GM12878 (cell line): Measurements from ENCODE around the gene FAM53B. TPM values are rescaled to one million over a fixed set of nuclear protein-coding genes. Genes with fewer than 3 reads are reported as not detected.

Source experiments
- BHLHE40 ChIP-seq, 2 experiments: fragments of 450-650 bp in 1 of 2; IDR thresholded peaks; 2 replicates each; pipeline ENCODE4 v1.6.1; 2011 to 2017; ENCODE audit warnings: low read depth in 2 of 2, borderline replicate concordance in 1 of 2, improper control_type of control experiment in 1 of 2, low read length in 1 of 2, mild to moderate bottlenecking in 1 of 2
- CEBPB ChIP-seq, 2 experiments: fragments of 150-350 bp in 1 of 2; IDR thresholded peaks; 2 replicates each; pipeline ENCODE4 v1.6.1; 2012 to 2014; ENCODE audit warnings: low read depth in 2 of 2, low read length in 2 of 2, borderline replicate concordance in 1 of 2, inconsistent platforms in 1 of 2
- CREM ChIP-seq: IDR thresholded peaks from 2 replicates; pipeline ENCODE4 v1.6.1; 2014; ENCODE audit warnings: antibody characterized with exemption, low read depth
- CTCF ChIP-seq, 3 experiments: IDR thresholded peaks in 2 of 3; conservative IDR thresholded peaks in 1 of 3; 2 replicates each; pipeline ENCODE4 v1.5.1; 2011; ENCODE audit warnings: low read depth in 3 of 3, low read length in 3 of 3, mild to moderate bottlenecking in 3 of 3, control low read depth in 2 of 3, moderate library complexity in 2 of 3, inconsistent platforms in 1 of 3, mixed read lengths in 1 of 3; ENCODE audit not compliant: control insufficient read depth in 2 of 3, insufficient read depth in 1 of 3; ENCODE audit errors: extremely low read depth in 1 of 3
- E4F1 ChIP-seq: fragments of 450-650 bp; IDR thresholded peaks from 2 replicates; pipeline ENCODE4 v1.6.1; 2018; ENCODE audit warnings: borderline replicate concordance, mild to moderate bottlenecking; ENCODE audit not compliant: partially characterized antibody
- IKZF1 ChIP-seq: fragments of 450-650 bp; conservative IDR thresholded peaks from 2 replicates; pipeline ENCODE4 v1.6.1; 2017; ENCODE audit warnings: antibody characterized with exemption, mild to moderate bottlenecking
- KLF5 ChIP-seq: fragments of 450-650 bp; IDR thresholded peaks from 2 replicates; pipeline ENCODE4 v1.6.1; 2014; ENCODE audit warnings: mild to moderate bottlenecking; ENCODE audit not compliant: partially characterized antibody
- LARP7 ChIP-seq: fragments of 450-650 bp; IDR thresholded peaks from 2 replicates; pipeline ENCODE4 v1.6.1; 2017; ENCODE audit warnings: mild to moderate bottlenecking
- MAX ChIP-seq: IDR thresholded peaks from 2 replicates; pipeline ENCODE4 v1.6.1; 2012; ENCODE audit warnings: low read depth, low read length, improper control_type of control experiment
- MEF2A ChIP-seq: IDR thresholded peaks from 2 replicates; pipeline ENCODE4 v1.6.1; 2011; ENCODE audit warnings: low read depth, mild to moderate bottlenecking, low read length, moderate library complexity; ENCODE audit not compliant: insufficient read depth
- NFXL1 ChIP-seq: fragments of 450-650 bp; IDR thresholded peaks from 2 replicates; pipeline ENCODE4 v1.6.1; 2017; ENCODE audit warnings: antibody characterized with exemption, mild to moderate bottlenecking, borderline replicate concordance
- PML ChIP-seq: IDR thresholded peaks from 2 replicates; pipeline ENCODE4 v1.6.1; 2012; ENCODE audit warnings: low read length, inconsistent platforms
- RELA ChIP-seq: fragments of 450-650 bp; IDR thresholded peaks from 2 replicates; pipeline ENCODE4 v1.8.0; 2014; ENCODE audit warnings: borderline replicate concordance; ENCODE audit not compliant: partially characterized antibody
- RELB ChIP-seq: fragments of 450-650 bp; IDR thresholded peaks from 2 replicates; pipeline ENCODE4 v1.6.1; 2017; ENCODE audit warnings: low read depth, mild to moderate bottlenecking, moderate library complexity
- SREBF1 ChIP-seq: IDR thresholded peaks from 2 replicates; pipeline ENCODE4 v1.6.1; 2012; ENCODE audit warnings: mild to moderate bottlenecking, low read length
- YY1 ChIP-seq: IDR thresholded peaks from 2 replicates; pipeline ENCODE4 v1.6.1; 2011; ENCODE audit warnings: low read depth, mild to moderate bottlenecking, low read length
- ZNF592 ChIP-seq: fragments of 450-650 bp; IDR thresholded peaks from 2 replicates; pipeline ENCODE4 v1.6.1; 2017; ENCODE audit warnings: mild to moderate bottlenecking, moderate library complexity
- polyA plus RNA-seq, 11 experiments: library from polyadenylated mRNA; depleted of rRNA in 4 of 11; unstranded in 6 of 11; stranded (reverse) in 5 of 11; fragments of >200 nt; fragmentation: Nextera tagmentation in 4 of 11; fragmentation: Illumina TruSeq in 1 of 11; extraction: Ambion mirVana in 4 of 11; extraction: Trizol in 1 of 11; gene quantifications; 1 replicate in 1 of 11; 2 replicates in 10 of 11; pipeline versions ENCODE4 v1.2.1 to v1.2.3, GENCODE V29; 2011 to 2016; ENCODE audit warnings: inconsistent platforms in 2 of 11, missing spikeins in 2 of 11, low read depth in 1 of 11
- total RNA-seq, 4 experiments: library from RNA; depleted of rRNA in 3 of 4; stranded (reverse); fragments of >200 nt in 3 of 4; fragmentation: Illumina TruSeq in 1 of 4; extraction: Trizol in 1 of 4; gene quantifications; 2 replicates each; pipeline versions ENCODE4 v1.2.1 to v1.2.3, GENCODE V29; 2013 to 2021

Gene FAM53B
- total and polyA plus RNA-seq, 10 of the 15 experiments (the other 5 are each of a cell fraction or from before 2014, with no cell fraction given): 0.05 to 26.3 (median 8.1) TPM

- no peak for TF ChIP-seq LARP7
- no peak for TF ChIP-seq ZNF592
- TF ChIP-seq RELB: peak; percentile 30; the same call in 1 of the 2 replicates
- TF ChIP-seq YY1: no peak
- TF ChIP-seq PML: no peak
- TF ChIP-seq KLF5: no peak
- no peak for TF ChIP-seq NFXL1
- TF ChIP-seq MEF2A: no peak
- peak; percentile 38 to 47; a peak in 3 of 4 replicates for TF ChIP-seq BHLHE40 (IDR thresholded peaks at IDR 0.05; ENCODE audit: borderline replicate concordance in 1 of 2, low read depth in 2 of 2, low read length in 1 of 2)
- TF ChIP-seq IKZF1: peak; percentile 50
- no peak for TF ChIP-seq MAX
- TF ChIP-seq CEBPB (IDR thresholded peaks at IDR 0.05; ENCODE audit: borderline replicate concordance in 1 of 2, low read depth in 2 of 2, low read length in 2 of 2): no peak
- no peak for TF ChIP-seq CREM
- TF ChIP-seq SREBF1: no peak
- TF ChIP-seq E4F1: no peak
- TF ChIP-seq RELA: no peak
- TF ChIP-seq CTCF (IDR thresholded peaks at IDR 0.05 in 2 of 3, conservative IDR thresholded peaks at IDR 0.05 in 1 of 3; ENCODE audit: control insufficient read depth in 2 of 3, extremely low read depth in 1 of 3, insufficient read depth in 1 of 3, low read depth in 3 of 3, low read length in 3 of 3): peak in 2 of 3 experiments; percentile 24 to 30; a peak in 4 of 6 replicates
Measured at GRCh38 chr10:124626759-124627380, 117.3 kb downstream of the FAM53B start (continued).
